GM19468 (cell line): Measurements from ENCODE around the gene IRF4.

Experiments used
- ATAC-seq: cut with Tn5 transposase; IDR thresholded peaks from one replicate; pipeline ENCODE4 v1.9.1; 2021; ENCODE audit warnings: mild to moderate bottlenecking, moderate library complexity, moderate number of reproducible peaks; ENCODE audit not compliant: unreplicated experiment; ENCODE audit errors: extremely low read depth

The IRF4 gene

GRCh38 chr6:435441-436307 lies 44.1 kb downstream of the IRF4 start:
- no peak for ATAC-seq

GRCh38 chr6:436308-437036 lies 44.9 kb downstream of the IRF4 start:
- no peak for ATAC-seq

GRCh38 chr6:437037-437392 lies 45.5 kb downstream of the IRF4 start:
- ATAC-seq: no peak

GRCh38 chr6:438634-439170 lies 47.1 kb downstream of the IRF4 start:
- ATAC-seq: no peak

GRCh38 chr6:439641-440167 lies 48.2 kb downstream of the IRF4 start:
- no peak for ATAC-seq

- ATAC-seq: no peak
Measured at GRCh38 chr6:441126-441920, 49.8 kb downstream of the IRF4 start.

GRCh38 chr6:443621-444159 lies 52.1 kb downstream of the IRF4 start:
- no peak for ATAC-seq

- no peak for ATAC-seq
Measured at GRCh38 chr6:444653-445275, 53.2 kb downstream of the IRF4 start.

- ATAC-seq: no peak
Measured at GRCh38 chr6:445571-446417, 54.2 kb downstream of the IRF4 start.

- no peak for ATAC-seq
Measured at GRCh38 chr6:446418-447366, 55.1 kb downstream of the IRF4 start.

GRCh38 chr6:447381-448165 lies 56.0 kb downstream of the IRF4 start:
- no peak for ATAC-seq

- ATAC-seq: no peak
Measured at GRCh38 chr6:448296-449056, 56.9 kb downstream of the IRF4 start.

- no peak for ATAC-seq
Measured at GRCh38 chr6:449057-449430, 57.5 kb downstream of the IRF4 start.

- no peak for ATAC-seq
Measured at GRCh38 chr6:449486-450419, 58.2 kb downstream of the IRF4 start.

GRCh38 chr6:451336-451735 lies 59.8 kb downstream of the IRF4 start:
- no peak for ATAC-seq
